GM20000 (cell line): ENCODE results near the gene MYH11.
A peak's percentile ranks its signal among the peaks of the same experiment; 100 is the strongest.

Source experiments
- DNase-seq: peaks from one replicate; pipeline ENCODE4 v3.0.0; 2012; ENCODE audit warnings: low spot score
- CTCF ChIP-seq: IDR thresholded peaks from 2 replicates; pipeline ENCODE4 v1.5.1; 2012; ENCODE audit warnings: mild to moderate bottlenecking, control low read depth; ENCODE audit errors: extremely low read depth, missing control alignments

Gene MYH11

GRCh38 chr16:15885560-15886001 lies 28.8 kb upstream of the MYH11 start:
- TF ChIP-seq CTCF = no peak
- no peak for DNase-seq

- no peak for DNase-seq
- no peak for TF ChIP-seq CTCF
These were observed 25.7 kb upstream of the MYH11 start for GRCh38 chr16:15882563-15882962.

- TF ChIP-seq CTCF = no peak
- DNase-seq = no peak
These were observed 25.1 kb upstream of the MYH11 start for GRCh38 chr16:15881794-15882379.

GRCh38 chr16:15880434-15881308 lies 23.8 kb upstream of the MYH11 start:
- DNase-seq = no peak
- TF ChIP-seq CTCF = no peak

- no peak for DNase-seq
- TF ChIP-seq CTCF = no peak
These were observed 22.5 kb upstream of the MYH11 start for GRCh38 chr16:15879255-15879811.

- TF ChIP-seq CTCF = no peak
- DNase-seq = no peak
These were observed 19.7 kb upstream of the MYH11 start for GRCh38 chr16:15876503-15876902.

- TF ChIP-seq CTCF = peak; percentile 27
- no peak for DNase-seq
These were observed 18.0 kb upstream of the MYH11 start for GRCh38 chr16:15874745-15875314.
